GM18951 (cell line): Measurements from ENCODE around the gene CD247.

Source experiments
- POLR2A ChIP-seq: IDR thresholded peaks from 4 replicates; pipeline ENCODE4 v1.6.1; 2011; ENCODE audit warnings: mild to moderate bottlenecking; ENCODE audit not compliant: insufficient read length, insufficient read depth; ENCODE audit errors: extremely low read depth
- in situ Hi-C: fragments of 300-500 bp; cut with MboI; formaldehyde crosslinking; loops from one replicate; pipeline ENCODE4 v1.12.0; 2022; ENCODE audit warnings: low sequenced_read_pairs, mixed read lengths, inconsistent platforms; ENCODE audit not compliant: unreplicated experiment

CD247 gene

DNA sequence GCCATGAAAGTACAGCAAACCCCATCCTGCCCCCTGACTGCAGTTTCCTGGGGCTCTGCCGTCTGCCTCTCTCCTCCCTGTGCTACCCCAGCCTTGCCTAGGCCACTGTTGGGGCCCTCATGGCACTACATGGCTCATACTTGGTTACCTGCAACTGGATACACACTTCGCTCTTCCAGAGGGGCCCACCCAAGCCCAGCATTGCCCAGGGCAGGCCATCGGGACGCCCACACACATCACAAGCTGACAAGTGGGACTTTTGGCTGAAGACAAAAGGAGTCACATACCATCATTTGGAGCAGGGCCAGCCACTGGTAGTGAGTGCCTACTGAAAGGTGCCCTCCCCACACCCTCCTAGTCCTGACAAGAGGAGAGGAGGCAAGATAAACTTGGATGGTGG lies 82.8 kb downstream of the CD247 start:
- no peak for TF ChIP-seq POLR2A

DNA sequence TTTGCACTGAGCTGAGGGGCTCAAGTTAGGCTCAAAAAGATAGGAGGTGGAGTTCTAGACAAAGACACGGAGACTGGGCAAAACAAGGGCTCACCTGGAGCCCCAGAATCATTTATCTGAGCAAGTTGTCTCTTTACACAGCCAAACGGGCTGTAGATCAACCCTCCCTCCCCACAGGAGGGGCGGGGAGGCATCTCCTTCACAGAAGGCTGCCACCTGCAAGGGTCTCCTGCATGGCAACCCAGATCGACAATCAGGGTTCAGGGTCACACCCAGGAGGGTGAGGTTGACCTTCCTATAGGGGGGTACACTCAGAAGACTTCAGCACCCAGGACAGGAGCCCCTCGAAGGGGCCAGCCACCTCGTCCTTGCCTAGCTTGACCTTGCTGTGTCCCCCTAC lies 84.0 kb downstream of the CD247 start:
- no peak for TF ChIP-seq POLR2A
- in situ Hi-C loops, result loop anchor here (10.0 kb wide), 1 partner anchor 170 kb away; no protein-coding TSS in a partner anchor

More for the DNA sequence above, 82.8 kb downstream of the CD247 start:
- in situ Hi-C loops, result loop anchor here (10.0 kb wide), 1 partner anchor 171 kb away; no protein-coding TSS in a partner anchor

DNA sequence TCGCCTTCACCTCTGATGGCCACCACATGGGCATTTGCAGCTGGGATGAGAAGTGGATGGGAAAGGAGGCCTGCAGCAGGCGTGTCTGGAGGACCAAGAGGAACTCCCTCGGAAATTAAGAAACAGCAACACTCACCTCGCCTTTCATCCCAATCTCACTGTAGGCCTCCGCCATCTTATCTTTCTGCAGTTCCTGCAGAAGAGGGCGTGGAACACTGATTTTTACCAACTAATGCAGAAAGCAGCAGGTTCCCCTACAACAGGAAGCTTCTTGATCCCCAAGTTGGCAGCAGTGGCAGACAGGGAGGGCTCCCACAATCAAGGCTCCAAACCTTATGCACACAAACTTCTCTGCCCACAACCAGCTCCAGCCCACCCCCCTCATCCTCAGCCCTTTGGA lies 84.4 kb downstream of the CD247 start:
- no peak for TF ChIP-seq POLR2A
- in situ Hi-C loops, result loop anchor here (10.0 kb wide), 1 partner anchor 169 kb away; no protein-coding TSS in a partner anchor

DNA sequence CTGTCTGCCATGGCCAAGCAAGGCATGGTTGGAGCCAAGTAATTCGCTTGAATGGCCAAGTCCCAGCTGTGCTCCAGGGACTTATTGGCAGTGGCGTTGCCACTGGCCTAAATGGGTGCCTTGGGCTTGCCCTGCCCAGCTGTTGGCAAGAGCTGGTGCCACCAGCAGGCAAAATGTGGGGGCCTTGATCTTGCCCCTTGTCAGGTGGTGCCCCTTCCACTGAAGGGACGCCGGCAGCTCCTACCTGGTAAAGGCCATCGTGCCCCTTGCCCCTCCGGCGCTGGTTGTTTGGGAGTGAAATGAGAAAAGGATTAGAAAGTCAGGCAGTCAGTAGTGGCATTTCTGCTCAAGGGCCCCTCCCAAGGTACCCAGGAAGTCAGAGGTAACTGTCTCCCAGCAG lies 85.5 kb downstream of the CD247 start:
- in situ Hi-C loops, result loop anchor here (10.0 kb wide), 1 partner anchor 168 kb away; no protein-coding TSS in a partner anchor
- TF ChIP-seq POLR2A, result no peak

DNA sequence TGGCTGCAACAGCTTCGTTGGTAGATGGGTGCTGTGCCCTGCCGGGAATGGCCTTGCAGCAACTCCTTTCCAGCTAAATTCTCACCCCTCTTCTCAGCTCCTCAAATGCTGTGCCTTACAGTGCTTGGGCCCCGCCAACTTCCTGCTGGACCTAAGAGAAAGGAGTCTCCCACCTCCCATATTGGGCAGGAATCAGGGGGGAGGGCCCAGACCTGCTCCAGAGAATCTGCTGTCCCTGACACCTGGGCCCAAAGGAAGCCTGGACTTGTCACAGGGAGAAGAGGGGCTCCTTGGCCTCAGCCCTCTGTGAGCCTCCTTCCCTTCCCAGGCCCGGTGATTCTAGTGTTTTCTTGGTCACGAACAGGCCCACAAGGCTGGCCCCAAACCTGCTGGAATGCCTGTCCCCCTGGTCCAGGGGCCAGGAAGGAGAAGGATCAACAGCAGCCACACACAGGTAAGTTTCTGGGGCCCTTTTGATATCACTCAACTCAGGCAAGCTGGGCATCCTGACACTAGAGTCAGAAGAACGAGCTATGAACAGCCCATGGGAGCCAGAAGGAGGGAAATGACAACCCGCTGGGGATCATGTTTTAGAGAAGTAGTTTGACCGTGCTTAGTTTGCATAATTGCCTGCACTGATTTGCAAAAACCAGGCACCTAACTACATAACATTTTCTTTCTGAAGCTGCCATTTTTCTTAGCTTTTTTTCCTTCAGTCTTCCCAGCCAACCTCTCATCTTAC lies 86.2 kb downstream of the CD247 start:
- in situ Hi-C loops, result loop anchor here (10.0 kb wide), 1 partner anchor 167 kb away; no protein-coding TSS in a partner anchor

DNA sequence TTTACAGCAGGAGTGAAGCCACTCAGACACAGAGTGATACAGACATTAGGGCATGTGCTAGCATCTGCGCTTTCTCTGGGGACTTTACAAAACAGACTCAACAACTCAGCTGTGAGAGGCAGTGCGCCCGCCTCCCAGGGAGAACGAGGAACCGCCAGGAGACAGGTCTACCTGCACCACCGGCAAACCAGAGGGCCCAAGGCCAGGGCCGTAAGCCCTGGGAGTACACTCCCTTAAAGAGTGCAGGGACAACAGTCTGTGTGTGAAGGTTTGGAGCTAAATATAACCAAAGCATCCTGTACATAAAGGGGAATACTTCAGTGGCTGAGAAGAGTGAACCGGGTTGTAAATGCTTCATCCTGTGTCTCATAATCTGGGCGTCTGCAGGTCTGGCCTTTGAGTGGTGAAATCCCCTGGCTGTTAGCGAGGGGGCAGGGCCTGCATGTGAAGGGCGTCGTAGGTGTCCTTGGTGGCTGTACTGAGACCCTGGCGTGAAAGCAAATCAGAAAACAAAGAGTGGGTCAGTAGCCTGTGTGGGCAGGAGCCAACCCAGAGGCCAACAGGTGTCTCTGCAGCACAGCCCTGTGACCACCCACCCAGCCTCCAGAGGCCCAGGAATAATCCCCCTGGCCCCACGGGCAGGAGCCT lies 86.9 kb downstream of the CD247 start:
- in situ Hi-C loops, result loop anchor here (10.0 kb wide), 1 partner anchor 167 kb away; no protein-coding TSS in a partner anchor

More for the DNA sequence above, 86.2 kb downstream of the CD247 start:
- no peak for TF ChIP-seq POLR2A

DNA sequence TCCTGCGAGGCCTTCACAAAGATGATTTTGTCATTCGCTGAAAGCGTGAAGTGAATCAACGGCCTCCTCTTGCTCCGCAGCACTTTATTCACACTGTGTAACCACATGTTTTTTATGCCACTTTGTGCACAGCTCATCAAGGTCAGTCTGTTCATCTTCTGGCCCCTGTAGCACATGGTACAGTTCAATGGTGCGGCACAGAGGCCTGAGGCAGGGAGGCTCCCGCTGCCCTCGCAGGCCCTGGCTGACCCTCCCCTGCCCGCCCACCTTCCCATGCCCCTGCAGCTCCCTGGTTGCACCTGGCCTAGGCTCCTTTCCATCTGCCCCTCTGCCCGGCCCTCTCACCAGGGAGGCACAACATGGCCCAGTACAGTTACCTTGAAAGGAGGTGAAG lies 87.5 kb downstream of the CD247 start:
- no peak for TF ChIP-seq POLR2A

More for the DNA sequence above, 86.9 kb downstream of the CD247 start:
- TF ChIP-seq POLR2A, result no peak

DNA sequence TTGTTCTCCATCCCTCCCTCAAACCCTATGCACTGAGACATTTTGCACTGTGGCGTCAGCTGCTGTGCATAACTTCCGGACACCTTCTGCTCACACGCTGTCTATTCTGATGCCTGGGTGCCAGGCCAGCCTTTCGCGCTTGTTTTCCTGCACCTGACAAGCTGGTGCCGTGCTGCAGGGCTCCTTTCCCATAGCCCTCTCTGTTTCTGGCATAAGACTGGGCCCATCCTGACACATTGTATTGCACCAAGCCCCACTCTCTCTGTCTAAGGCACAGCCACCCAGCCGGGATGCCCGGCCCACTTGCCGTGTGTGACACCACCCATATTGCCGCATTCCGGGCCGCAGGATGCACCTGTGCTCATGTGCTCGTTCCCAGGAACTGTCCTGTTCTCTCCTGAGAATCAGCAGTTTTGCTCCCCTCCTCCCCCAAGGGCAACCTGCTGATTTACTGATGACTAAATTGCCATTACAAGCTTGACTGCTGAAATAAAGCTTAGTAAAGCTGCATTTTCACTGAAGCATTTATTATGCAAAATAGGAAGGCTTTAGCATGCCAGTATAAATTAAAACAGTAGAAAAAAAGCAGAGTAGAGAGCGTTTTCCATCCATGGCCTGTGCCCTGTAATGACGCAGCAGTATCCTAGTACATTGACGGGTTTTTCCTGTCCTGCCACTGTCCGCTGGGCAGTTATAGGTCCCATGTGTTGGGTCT lies 88.0 kb downstream of the CD247 start:
- in situ Hi-C loops, result loop anchor here (10.0 kb wide), 1 partner anchor 165 kb away; no protein-coding TSS in a partner anchor
- TF ChIP-seq POLR2A, result no peak

More for the DNA sequence above, 87.5 kb downstream of the CD247 start:
- in situ Hi-C loops, result loop anchor here (10.0 kb wide), 1 partner anchor 166 kb away; no protein-coding TSS in a partner anchor

DNA sequence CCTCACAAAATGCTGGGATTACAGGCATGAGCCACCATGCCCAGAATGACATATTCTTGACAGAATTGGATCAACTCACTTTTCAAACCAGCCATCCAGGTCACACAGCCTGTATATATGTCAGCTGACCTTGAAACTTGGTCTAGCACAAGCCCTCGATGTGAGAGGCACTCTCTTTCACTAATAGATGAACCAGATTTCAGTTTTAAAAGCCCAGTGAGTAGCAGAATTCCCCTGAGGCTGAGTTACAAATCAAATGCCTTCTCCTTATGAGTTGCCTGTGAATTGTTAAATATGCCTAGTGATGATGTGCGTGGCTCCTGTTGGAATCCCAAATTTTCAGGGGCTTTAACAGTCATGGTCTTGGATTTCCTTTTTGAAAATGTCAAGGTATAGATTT lies 88.7 kb downstream of the CD247 start:
- TF ChIP-seq POLR2A, result no peak
- in situ Hi-C loops, result loop anchor here (10.0 kb wide), 1 partner anchor 165 kb away; no protein-coding TSS in a partner anchor

DNA sequence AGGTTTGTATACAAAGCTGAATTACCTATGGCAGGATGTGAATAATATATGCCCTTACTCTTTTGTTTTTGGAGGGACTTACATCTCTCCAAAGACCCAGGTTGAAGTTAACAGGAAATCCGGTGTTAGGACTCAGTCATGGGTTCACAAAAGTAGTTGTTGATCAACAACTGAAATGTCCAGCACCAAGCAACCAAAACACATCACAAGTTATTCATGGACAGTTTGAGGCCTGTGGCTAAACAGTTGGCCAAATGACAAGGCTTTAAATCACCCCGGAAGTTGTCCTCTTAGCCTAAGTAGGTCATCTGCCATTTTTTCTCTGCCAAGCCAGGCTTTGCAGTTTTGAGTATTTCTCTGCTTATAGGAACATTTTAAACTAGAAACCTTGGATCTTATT lies 89.9 kb downstream of the CD247 start:
- no peak for TF ChIP-seq POLR2A
- in situ Hi-C loops, result no loop called here

DNA sequence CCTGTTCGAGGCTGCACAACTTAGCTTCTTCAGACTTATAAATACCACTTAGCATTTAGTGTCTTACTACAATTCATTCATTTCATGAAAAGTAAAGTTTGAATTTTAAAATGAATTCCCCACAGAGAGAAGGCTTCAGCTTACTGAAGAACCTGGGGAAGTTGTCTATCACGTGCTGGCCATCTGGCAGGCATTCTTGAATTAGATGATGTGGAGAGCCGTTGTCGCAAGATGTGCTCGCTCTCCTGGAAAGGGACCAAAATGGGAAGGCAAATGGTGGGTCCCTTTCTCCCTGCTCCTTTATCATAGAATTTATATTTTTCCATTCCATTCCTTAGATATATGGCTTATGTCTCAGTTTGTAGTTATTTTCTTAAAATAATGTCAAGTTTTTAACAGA lies 90.5 kb downstream of the CD247 start:
- no peak for TF ChIP-seq POLR2A
- in situ Hi-C loops, result no loop called here

DNA sequence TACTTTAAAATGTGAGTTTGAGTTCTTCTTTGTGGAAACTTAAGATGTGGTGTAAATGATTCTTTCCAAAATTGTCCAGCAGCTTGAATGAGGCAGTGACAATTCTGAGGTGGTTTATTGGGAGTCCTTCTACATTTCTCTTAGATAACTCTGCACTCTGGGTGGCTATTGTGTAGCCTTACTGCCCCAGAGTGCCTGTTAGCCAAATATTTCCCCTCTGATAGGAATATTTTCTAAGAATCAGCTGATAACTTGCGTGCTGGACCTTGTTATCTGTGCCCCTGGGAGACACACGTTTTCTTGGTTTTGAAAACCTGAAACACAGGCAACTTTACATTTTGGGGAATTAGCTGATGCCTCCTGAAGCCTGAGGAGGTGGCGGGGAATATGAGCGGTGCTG lies 91.6 kb downstream of the CD247 start:
- no peak for TF ChIP-seq POLR2A
- in situ Hi-C loops, result no loop called here

DNA sequence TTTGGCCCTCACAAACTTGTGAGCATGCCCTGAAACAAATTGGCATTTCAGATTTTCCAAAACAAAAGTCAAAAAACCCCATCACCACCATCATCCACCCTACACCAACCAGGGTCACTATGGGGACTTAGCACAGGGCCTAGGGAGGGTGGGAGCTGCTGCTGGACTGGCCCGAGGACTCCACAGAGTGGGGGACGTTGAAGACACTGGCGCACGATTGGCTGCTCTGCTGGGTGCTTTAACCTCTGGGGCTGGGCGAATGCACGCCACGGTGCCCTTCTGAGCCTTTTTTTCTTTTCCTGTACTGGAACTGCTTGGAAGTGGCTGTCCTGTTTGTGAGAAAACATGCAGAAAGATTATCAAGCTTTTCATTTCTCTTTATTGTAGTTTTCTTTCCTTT lies 92.8 kb downstream of the CD247 start:
- in situ Hi-C loops, result no loop called here
- no peak for TF ChIP-seq POLR2A
